GM19238 (cell line): ENCODE data around the gene DOK3.
"Not testable (repeated sequence)": the region's sequence is repeated elsewhere in the genome, so short reads cannot be mapped to it uniquely, and the experiment has no call there.

Experiments
- DNase-seq: peaks from one replicate; pipeline ENCODE4 v3.0.0; 2011; ENCODE audit warnings: low spot score; ENCODE audit not compliant: insufficient read length

The DOK3 gene

DNA sequence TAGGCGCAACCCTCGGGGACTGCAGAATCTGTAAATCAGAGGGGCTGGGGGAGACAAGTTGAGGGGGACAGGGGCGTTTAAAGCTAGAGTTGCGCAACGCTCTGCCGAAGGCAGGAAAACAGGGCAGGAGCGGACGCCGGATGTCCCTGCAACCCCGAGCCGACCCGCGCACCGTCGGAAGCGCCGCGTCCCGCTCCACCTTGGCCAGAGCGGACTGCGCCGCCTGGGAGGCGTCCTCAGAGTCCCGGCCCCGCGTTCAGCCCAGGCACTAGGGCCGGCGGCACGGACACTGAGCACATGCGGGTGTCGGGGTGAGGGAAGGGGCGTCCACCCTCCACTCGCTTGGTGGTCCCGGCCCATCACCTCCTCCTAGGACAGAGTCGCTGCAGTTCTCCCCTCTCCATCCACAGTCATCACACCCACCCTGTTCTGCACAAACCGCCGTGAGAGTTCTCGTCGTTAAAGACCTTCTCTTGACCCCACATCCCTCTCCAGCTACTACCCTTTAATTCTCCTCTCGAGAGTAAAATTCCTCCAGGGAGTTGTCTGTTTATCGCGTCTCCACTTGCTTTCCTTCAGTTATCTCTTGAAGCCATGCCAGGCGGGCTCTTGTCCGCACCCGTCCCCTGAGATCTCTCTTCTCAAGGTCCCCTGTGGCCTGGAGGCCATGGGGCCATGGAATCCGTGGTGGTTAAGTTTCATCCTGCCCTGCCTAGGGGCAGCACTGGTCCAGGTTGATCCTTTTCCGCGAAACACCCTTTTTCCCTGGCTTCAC, 11.4 kb downstream of the DOK3 start:
- DNase-seq: no peak

DNA sequence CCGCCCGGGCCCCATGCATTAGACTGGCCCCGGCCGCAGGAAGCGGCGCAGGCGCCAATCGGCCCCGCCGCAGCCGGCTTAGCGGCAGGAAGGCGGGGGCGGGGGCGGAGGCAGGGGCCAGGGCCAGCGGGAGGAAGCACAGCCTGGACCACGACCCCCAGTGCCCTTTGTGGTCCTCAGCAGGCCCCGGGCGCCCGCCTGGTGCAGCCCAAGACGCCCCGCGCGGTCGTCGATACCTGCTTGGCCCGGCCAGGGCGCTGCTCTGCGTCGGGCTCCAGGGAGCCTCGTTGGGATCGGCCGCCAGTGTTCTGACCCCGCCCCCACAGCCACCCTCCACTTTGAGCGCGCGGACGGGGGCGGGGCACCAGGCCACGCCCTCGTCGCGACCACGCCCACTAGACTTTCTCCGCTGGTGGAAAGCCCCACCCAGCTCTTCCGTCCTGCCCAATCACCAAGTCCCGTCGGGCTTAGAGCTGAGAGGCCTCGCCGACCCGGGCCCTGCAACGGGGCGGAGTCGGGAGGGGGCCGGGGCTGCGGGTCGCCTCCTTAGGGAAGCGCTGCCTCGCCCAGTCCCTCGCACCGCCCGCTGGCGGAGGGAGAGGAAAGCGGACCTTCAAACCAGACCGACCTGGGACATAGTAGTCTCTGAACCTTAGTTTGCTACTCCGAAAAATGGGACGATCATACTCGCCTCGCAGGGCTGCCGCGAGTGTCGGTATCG, 12.2 kb downstream of the DOK3 start, which contains the start of gene PDLIM7:
Gene PDLIM7 (minus strand): TSS at position 313 of the 721 bp plus-strand sequence. CDS start 1,092 bp downstream, outside the sequence.
- DNase-seq: peak; percentile 95

DNA sequence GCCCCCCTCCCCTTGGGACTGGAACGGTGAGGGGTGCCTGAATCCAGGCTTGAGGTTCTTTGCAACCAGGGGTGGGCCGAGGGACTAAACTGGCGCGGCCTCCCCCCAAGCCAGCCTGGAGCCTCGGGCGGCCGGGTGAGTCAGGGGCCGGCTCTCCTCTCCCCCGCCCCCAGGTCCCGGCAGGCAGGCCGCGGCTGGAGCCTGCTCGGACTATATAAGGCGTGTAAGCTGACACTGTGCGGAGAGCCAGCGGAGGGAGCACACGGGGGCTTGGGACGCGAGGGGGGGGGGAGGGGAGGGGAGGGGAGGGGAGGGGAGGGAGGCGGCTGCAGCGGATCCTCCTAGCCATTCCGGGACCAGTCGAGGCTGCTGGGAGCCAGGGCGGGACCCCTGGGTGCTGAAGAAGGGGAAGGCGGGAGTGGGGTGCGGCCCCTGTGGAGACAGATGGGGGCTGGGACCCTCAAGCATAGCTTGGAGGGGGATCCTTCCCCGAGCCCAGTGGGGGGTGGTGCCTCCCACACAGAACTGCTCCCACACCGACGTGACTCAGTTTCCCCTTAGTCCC, 12.8 kb downstream of the DOK3 start:
- DNase-seq: no peak

DNA sequence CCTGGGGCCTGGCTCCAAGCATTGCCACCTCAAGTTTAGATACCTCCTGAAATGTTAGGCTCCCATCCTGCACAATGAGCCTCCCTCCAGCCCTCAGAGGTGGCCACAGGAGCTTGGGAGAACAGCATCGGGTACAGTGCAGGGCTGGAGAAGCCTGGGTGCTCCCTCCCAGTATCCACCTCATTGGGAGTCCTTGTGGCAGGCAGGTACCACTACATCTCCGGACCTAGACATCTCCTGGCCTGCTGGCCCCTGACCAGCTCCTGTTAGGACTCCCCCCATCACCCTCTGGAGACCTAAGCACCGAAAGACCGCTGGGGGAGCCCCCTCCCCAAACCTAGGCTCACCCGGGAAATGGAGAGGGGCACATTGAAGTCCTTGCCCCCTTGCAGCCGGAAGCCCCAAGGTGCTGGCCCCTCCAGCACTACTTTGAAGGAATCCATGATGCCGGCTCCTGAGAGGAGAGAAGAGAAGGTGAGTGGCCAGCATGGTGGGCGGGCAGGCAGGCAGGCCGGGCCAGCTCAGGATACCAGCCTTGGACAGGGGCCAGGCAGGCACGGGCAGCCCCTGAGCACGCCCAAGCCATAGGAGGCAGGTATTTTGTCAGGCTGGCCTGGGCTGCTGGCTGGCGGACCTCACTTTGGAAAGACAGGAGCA, 13.4 kb downstream of the DOK3 start:
- DNase-seq: no peak

DNA sequence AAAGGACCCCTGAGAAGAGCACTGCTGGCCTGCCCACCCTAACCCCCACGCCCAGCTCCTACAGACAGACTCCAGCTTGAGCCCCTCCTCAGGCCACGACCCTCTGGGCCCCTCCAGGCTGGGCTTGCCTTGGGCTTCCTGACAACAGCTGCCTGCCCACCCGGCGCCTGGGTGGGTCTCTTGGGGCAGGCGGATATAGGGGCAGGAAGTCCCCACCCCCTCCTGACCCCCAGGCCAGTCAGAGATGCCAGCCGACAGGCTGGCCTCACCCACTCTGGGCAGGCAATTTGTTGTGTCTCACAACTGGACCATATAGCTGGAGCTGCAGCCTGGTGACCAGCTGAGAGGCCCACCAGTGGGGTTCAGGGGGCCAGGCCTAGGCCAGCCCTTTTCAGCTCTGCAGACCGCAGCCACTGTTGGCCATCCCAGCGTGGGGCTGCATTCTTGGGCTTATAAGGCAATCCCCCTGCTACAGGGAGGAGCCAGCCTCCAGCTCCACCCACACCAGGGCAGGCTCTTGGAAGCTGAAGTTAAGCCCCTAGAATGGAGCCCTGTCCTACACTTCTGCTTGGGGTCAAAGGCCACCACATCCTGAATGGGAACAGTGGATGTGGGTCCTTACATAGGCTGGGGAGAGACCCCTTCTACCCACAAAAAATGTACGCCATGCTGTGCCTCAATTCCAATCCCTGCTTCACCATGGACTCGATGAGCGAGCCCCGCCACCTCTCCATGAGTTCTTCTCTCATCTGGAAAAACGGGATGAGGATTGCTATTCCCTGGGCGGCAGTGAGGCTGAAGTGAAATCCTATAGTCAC, 14.2 kb downstream of the DOK3 start:
- DNase-seq: no peak

DNA sequence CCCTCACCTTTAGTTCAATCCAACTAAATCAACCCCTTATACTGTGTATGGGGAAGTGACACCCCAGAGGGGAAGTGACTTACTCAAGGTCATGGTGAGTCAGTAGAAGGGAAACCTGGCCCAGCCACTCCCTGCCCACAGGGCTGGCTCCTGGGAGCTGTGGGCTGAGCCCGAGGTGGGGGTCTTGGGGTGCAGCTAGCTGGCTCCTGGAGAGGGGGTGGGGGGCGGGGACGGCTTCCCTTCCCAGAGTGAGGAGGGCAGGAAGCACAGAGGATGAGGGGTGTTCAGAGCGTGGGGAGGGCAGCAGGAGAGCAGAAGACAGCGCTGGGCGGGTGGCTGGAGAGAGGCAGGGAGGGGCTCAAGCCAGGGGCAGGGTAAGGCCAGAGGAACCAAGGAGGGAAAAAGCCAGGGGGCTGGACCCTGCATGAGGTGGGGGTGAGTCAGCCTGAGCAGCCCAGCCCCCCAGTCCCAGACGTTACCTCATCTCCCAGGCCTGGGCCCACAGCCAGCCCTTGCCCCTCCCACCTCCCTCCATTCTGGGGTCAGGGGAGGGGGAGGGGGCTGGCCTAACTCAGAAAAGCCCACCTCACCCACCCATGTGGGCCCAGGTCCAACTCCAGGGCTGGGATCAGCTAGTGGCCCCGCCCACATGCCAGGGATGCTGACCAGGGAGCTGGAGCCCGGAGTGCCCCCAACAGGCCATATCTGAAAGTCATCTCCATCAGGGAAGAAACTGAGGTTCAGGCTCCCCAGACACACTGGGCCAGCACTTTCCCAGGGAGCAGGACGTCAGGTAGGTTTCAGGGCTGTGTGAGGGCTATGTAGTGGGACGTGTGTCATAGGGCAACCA, 15.1 kb downstream of the DOK3 start:
- DNase-seq: no peak

DNA sequence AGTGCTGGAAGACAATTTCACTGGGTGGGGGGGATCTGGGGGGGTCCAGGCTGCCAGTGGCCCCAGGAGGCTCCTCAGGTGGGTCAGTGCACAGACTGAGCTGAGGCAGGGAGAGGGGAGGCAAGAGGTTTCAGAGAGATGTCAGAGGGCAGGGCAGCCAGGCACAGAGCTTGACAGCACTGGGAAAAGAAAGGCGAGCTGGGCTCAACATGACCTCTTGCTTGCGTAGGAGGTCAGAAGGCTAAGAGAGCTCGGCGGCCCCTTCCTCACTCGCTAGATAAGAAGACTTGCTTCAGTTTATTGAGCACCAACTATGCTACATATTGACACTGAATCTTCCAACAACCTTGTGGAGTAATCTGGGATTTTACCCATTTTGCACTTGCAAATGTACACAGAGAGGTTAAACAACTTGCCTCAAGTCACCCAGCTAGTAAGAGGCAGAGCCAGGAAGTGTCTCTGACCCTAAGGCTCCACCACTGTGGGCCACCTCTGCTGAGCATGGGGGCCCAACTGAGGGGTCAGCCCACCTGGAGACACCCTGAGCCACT, 15.8 kb downstream of the DOK3 start:
- no peak for DNase-seq

DNA sequence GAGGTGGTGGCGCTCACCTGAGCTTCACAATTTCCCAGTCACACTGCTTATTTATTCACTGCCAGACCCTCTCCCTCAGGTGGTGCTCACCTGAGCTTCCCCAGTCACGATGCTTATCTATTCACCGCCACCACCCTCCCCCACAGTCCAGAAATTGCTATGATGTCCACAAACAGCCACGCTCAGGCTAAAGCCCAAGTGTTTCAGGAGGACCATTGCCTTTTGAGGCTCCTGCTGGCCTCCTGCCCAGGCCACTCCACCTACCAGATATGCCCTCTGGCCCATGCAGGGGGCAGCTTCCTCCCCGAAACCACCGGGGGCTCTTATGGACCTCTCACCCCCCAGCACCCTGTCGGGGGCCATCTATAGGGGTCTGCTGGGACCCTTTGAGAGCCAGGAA, 16.8 kb downstream of the DOK3 start:
- DNase-seq: no peak

DNA sequence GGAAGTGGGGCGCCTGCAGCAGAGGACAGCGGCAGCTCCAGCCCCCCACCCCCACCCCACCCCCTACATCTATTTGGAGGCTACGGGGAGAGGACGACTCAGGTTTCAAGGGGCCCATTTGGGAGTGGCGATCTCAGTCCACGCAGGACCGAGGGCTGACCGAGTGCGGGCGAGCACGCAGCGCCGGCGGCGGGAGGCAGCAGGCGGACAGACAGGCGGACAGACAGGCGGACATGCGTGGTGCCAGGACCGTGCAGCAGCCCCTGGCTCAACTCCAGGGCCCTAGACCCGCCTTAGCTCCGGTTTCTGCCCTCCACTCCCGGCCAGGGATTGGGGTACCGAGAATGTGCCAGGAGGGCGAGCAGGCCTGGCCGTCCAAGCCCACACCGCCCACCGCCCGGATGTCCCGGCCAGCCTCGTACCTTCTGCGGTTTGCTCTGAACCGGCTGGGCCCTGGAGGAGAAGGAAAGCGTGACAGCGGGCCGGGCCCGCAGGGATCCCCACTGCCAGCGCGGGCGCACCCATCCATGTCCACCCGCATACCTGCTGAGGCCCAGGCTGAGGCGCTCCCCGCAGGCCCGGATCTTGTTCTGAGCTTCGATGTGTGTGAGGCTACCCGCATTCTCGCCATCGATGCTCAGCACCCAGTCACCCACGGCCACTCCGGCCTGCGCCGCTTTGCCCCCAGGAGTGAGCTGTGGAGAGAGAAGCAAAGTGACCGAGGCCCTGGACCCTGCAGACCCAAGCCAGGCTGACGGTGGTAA, 17.5 kb downstream of the DOK3 start:
- no peak for DNase-seq

DNA sequence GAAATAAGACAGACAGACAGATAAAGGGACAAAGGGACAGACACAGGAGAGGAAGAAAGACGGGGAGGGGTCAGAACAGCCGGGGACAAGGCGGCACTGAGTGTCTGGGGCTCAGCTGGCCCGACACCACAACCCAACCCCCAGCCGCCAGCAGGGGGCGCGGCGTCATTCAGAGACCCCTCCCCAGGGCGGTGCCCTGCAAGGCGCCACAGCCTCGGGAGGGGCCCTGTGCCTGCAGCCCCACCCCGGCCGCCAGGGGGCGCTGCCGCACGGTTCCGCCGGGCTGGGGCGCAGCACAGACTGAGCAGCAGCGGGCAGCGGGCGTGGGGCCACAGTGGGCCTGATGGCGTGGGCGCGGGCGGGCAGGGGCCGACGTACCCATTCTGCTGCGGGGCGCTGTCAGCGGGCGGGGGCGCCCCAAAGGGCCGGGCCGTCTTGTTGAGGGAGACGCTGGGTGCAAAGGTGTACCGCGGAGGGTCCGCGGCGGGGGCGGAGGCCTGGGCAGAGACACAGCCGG, 18.1 kb downstream of the DOK3 start:
- DNase-seq: no peak

DNA sequence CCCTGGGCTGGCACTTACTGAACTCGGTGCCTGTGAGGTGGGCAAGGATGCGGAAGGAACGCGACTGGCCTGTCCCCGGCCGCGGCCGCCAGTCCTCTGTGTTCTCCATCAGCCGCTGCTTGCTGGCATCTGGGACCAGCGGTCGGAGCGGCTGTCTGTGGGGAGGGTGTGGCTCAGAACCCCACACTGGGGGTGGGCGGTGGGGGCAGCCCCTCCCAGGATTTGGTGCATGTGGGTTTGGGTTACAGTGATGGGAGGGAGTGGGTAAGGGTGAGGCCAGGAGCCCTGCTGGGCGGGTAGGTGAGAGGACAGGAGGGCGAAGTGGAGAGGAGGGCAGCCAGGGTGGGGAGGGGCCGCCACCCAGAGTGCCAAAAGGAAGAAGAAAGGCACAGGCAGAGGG, 18.6 kb downstream of the DOK3 start:
- DNase-seq: no peak

DNA sequence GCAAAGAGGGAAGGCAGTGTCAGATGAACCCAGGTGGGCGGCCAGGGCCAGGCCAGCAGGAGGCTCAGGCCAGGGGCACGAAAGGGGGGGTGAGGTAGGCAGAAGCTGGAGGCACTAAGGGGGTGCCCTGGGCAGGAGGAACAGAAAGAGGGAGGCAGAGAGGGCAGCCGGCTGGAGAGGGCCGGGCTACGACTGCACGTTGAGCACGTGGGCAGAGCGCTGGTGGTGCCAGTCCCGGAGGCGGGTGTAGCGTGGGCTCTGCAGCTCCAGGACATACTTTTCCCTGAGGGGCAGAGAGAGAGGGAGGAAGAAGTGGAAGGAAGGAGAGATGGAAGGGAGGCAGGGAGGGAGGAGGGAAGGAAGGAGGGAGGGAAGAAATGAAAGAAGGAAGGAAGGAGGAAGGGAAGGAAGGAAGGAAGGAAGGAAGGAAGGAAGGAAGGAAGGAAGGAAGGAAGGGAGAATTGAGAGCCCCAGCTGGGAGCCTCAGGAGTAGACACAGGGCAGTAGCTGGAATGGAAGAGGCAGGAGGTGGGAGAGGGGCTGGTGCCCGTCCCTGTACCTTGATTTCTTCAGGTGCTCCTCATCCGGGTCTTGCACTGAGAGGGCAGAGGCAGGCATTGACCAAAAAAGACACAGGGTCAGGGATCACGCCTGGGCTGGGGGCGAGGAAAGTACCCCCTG, 19.2 kb downstream of the DOK3 start:
- DNase-seq: no peak

DNA sequence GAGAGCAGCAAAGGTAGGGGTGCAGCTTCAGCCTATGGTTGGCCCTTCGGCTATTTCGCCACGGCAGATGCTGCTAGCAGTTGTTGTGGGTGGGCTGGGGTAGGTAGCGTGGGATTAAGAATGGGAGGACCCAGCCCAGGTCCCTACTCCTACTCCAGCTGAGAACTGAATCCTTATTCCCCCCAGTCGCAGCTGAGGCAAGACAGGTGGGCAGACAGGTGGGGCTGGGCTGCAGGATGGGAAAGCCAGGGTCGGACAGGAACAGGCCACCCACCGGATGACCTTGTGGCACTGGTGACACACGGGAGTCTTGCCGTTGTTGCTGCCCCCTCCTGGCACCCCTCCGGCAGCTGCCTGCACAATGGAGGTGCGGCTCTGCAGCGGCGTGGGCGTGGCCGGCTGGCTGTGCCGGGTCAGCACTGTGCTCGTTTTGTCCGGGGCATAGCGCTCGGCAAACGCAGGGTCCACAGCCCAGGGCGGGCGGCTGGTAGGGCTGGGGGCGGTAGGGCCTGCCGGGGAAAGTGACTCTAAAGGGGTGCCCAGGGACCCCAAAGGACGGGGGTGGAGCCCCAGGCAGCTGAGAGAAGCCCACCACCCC, 20.4 kb downstream of the DOK3 start:
- no peak for DNase-seq

DNA sequence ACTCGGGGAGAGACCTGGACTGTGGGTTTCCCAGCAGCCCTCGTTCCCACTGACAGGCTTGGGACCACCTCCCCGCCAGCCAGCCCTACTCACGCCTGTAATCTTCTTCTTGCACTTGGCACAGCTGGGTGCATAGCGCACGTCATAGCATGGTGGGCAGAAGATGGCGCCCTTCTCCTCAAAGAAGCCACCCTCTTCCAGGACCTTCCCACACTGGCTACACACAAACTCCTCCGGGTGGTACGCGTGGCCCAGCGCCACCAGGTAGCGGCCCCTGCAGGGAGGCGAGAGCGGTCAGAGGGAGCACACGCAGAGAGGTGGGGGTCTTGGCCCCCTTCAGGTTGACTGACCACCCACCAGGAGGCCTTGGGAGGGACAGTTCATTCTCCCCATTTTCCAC, 21.7 kb downstream of the DOK3 start:
- DNase-seq: no peak

DNA sequence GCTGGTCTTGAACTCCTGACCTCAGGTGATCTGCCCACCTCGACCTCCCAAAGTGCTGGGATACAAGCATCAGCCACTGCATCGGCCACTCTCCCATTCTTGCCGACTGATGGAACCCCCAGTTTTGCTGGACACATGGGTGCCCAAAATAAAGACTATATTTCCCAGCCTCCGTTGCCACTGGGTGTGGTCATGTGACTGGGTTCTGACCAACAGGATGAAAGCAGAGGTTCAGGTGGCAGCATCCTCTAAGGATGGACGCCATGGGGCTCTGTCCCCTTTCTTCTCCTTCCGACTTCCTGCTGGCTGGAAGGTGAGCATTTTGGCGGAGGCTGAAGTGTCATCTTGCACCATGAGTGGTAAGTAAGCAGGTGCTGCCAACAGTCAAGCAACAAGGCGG, 22.5 kb downstream of the DOK3 start:
- no peak for DNase-seq

DNA sequence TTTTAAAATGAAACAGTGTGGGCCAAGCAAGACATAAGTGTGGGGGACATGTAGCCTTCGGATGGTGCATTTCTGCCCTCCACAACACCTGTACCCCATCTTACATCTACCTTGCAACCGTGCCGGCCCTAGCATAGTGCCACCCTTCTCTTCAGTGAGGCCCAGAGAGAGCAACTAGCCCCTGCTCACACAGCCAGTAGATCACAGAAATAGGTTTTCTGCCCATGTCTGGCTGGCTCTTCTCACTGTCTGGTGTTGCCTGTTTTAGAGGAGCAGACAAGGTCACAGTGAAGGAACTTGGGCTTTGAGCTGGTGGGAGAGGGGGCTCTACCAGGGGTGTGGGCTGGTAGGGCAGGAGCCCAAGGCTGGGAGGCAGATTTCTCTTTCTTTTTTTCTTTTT, 23.4 kb downstream of the DOK3 start:
- no peak for DNase-seq

DNA sequence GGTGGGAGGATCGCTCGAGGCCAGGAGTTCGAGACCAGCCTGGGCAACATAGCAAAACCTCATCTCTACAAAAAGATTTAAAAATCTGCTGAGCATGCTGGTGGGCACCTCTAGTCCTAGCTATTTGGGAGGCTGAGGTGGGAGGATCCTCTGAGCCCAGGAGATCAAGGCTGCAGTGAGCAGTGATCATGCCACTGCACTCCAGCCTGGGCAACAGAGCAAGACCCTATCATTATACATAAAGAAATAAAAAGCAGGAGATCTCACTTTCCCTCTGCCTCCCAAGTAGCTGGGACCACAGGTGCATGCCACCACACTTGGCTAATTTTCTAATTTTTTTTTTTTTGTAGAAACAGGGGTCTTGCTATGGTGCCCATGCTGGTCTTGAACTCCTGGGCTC, 23.9 kb downstream of the DOK3 start:
- DNase-seq: not testable (repeated sequence)
